GM21526 (cell line): ENCODE results near the gene APOL4.
"Not testable (repeated sequence)": the region's sequence is repeated elsewhere in the genome, so short reads cannot be mapped to it uniquely, and the experiment has no call there.

Source experiments
- ATAC-seq: cut with Tn5 transposase; IDR thresholded peaks from one replicate; pipeline ENCODE4 v1.9.1; 2021; ENCODE audit warnings: moderate library complexity; ENCODE audit not compliant: unreplicated experiment, low FRiP score

The APOL4 gene

DNA sequence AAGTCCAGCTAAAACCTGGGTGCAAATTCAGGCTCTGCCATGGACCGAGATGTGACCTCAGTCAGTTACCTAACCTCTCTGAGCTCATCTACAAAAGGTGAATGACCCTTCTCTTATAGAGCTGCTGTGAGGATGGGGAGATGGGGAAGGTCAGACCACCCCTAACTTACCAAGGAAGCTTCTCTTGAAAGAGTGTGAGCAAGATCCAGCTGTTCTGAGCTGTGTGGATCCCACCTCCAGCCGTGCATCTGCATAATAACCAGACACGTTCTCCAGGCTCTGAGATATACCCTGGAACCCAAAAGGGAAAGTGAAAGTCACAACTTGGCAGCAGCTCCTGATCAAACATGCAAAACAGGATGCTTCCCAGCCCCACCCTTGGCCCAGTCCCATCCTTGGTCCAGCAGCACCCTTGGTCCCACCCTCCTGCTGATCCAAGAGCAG is 41.1 kb downstream of the APOL4 start, which contains the start of gene APOL3:
Gene APOL3, minus strand, starts transcription at position 257 of the 444 bp plus-strand sequence. CDS start 11,700 bp downstream, outside the sequence.
- no peak for ATAC-seq

DNA sequence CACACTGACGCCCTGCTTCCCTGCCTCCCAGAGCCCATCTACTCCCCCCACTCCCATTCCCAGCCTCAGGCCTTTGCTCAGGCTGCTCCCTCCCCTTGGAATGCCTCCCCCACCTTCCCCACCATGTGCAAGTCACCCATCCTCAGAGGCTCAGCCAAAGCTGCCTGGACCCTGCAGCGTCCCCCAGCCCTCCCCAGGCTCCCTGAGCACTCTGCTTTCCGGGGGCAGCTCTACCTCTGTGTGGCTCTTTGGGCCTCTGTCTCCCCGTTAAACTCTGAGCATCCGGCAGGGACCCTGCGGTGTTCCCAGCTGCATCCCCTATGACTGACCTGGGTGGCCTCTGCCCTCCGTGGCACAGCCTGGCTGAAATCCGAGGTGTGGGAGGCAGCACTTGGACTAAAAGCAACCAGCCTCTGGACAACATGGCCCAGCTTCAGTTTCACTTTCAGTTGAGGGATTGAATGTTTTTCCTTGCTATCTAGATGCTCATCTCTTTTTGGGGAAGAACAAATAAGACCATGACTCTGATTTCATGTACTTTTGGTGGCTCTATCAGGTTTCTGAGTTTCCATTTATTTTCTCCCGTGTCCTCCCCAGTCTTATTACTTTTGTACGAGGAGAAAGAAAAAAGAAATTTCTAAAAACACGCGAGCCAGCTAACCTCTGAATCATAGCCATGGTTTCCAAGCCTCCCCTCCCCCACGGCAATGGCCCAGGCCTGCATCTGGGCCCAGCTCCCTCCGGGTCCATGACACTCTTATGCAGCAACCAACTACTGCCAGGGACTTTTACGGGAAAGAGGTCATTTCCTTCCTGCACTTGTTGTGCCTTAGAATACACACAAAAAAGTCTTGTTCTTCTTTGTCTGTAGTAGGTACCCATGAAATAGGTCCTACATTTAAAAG is 44.8 kb downstream of the APOL4 start:
- ATAC-seq: no peak

DNA sequence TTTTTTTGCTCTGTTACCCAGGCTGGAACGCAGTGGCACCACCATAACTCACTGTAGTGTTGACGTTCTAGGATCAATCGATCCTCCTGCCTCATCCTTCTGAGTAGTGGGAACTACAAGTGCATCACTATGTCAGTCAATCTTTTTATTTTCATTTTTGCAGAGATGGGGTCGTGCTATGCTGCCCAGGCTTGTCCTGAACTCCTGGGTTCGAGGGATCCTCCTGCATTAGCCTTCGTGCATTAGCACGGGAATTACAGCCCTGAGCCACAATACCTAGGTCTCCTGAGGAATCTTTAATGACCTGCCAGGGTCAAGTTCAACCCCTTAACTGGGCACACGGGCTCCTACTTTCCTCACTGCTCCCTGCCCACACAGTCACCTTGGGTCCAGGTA is 45.5 kb downstream of the APOL4 start:
- ATAC-seq: no peak

DNA sequence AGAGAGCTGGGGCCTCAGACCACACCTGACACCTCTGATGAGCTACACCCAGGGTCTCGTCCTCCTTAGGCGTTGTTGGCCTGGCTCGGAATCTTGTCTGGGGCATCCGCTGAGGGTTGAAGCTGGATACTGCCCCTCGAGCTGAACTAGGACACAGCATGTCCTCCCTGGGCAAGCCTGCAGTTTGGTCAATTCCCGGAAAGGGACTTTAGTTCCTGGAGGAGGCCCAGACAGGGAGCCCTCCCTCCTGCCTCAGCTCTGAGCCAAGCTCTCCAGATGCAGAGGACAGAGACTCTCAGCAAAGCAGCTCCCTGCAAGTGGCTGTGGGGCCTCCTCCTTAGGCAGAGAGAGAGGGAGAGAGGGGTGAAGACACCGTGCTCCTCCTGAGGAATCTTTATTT is 45.9 kb downstream of the APOL4 start:
- ATAC-seq: no peak

DNA sequence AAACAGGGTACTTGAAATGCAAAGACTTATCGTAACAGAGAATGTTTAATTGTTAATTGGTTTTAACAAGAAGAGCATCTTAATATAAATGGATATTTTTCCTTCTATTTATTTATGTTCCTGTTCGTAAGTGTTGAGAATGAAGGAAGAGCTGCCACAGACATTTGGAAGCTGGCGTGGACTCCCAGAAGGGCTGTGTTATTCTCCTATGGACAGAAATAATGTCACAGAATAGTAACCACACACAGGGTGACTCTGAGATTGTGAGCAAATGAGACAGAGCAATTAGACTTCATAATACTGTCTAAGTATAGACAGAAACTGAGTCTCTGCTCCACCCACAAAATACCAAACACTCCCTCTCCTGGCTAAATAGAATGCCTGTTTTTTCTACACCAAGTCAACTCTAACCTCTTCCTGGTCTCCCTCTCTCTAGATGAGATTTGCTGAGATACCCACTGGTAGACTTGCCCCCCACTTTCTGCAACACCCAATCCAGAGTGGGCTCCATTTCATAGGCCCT is 47.1 kb downstream of the APOL4 start:
- no peak for ATAC-seq

DNA sequence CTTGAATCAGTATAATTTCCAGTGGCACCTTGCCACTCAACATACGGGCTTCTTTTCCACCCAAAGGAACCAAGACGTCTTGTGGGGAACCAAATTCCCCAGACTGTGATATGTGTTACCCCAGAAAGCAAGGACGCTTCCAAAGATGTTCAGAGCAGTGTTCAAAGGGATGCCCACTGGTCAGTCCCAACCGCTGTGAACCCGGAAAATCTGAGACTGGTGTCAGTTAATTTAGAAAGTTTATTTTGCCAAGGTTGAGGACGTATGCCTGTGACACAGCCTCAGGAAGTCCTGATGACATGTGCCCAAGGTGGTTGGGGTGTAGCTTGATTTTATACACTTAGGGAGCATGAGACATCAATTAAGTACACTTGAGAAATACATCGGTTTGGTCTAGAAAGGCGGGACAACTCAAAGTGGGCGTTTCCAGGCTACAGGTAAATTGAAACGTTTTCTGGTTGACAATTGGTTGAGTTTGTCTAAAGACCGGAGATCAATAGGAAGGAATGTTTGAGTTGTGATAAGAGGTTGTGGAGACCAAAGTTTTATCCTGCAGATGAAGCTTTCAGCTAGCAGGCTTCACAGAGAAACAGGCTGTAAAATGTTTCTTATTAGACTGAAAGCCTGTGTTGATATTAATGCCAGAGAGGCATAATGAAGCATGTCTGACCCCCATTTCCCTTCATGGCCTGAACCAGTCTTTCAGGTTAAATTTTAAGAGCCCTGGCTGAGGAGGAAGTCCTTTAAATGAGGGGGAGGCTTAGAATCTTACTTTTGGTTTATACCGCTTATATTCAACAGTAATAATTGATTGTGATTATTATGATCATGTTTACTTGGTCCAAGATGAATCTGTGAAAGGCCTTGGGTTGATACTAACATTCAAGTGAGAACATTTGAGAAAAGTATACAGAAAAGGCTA is 47.8 kb downstream of the APOL4 start:
- no peak for ATAC-seq

DNA sequence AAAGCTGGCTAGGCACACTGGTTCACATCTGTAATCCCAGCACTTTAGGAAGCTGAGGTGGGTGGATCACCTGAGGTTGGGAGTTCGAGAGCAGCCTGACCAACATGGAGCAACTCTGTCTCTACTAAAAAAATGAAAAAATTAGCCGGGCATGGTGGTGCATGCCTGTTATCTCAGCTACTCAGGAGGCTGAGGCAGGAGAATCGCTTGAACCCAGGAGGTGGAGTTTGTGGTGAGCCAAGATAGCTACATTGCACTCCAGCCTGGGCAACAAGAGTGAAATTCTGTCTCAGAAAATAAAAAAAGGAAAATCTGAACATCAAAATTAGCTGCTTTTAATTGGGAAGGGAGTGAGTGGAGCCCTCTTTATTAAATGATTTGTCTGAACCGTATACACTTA is 48.8 kb downstream of the APOL4 start:
- ATAC-seq: not testable (repeated sequence)

DNA sequence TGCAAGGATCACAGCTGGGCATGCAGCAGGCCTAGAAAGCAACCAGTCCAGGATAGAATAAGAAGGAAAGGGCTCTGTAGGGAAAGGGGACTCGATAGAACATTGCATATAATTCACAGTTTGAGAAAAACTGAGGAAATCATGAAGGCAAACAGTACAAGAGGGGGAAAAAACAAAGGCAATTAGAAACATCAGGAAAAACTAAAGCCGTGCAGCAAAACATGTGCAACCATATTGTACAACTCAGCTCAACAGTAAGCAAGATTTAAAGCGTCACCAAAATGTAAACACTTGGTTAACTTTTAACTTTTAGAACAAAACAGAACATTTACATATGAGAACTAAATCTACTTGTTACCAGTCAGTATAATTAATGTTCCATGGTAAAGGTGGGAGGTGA is 49.5 kb downstream of the APOL4 start:
- no peak for ATAC-seq

DNA sequence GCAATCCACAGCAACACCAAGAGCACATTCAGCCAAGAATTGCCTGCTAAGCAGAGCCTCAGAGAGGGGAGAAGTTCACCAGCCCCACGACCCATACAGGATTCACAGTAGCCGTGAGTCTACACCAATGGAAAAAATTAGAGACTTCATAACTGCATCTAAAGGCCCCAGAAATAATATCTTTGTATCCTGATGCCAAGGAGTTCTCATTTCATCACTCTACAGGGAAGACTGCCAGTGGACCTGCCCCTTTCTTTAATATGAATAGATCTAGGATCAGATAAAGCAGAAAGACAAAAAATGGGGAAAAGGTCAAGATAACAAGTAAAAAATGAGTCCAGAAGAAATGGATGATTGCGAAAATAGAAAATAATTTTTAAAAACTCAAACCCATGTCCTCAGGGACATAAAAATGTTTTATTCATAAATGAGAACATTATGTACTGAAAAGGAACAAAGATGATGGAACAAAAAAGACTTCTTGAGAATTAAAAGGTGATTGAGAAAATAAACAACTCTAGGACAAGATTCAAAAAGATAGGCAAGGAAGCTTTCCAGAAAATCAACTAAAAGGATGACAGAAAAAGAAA is 50.5 kb downstream of the APOL4 start:
- no peak for ATAC-seq

DNA sequence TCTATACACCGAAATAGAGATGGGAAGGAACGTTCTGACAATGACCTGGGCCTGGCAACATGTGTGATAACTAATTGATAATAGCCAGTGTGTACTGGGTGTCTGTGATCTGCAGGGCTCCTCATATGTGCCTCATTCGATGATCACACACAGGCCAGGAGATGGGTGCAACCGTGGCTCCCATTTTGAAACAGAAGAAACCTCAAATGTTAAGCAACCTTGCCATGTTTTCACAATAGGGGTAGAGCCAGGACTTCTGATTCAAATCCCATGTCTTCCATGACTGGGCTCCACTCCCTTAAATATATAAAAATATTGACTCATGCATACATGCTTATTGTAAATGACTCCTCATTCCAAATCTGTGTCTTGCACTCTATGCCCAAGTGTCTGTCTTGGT is 52.2 kb downstream of the APOL4 start:
- no peak for ATAC-seq

DNA sequence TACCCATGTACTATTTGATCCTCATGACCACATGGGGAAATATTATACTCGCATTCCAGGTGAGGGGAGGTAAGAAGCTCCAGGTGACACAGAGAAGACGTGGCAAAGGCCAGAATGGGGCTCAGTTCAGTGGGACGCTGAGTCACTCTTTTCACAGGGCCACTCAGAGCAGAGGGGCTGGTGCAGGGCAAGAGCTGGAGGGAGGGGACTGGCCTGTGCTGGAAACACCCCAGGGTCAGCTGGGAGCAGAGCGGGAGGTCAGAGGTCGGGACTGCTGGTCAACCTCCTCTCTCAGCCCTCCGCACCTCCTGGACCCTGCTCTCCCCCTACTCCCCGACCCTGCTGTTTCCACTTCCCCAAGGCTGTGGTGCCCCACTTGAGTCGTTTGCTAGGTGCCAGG is 53.2 kb downstream of the APOL4 start:
- ATAC-seq: no peak

DNA sequence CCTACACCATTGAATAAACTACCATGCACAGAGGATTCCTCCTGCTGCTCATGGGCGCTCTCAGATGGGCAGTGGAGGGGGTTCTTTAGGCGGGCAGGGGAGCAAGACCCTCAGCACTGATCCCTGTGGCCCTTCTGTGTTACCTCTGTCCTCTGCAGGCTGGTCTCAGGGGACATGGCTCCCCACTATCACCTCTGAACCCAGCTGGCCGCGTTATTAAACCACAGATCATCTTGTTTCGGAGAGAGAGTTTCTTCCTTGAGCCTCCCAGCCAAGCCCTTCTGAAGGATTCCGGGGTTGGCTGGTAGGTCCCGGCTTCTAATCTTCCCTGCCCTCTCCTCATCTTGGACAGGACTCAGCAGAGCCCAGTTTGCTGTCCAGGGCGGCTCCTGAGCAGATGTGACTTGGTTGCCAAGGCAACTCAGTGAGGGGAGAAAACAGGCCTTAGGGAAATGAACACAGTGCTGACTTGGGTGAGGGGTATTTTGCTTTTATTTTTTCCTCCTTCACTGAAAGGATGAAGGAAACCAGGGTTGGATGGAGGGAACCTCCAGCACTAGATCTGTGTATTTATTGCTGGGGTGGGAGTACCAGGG is 54.3 kb downstream of the APOL4 start:
- ATAC-seq: no peak

DNA sequence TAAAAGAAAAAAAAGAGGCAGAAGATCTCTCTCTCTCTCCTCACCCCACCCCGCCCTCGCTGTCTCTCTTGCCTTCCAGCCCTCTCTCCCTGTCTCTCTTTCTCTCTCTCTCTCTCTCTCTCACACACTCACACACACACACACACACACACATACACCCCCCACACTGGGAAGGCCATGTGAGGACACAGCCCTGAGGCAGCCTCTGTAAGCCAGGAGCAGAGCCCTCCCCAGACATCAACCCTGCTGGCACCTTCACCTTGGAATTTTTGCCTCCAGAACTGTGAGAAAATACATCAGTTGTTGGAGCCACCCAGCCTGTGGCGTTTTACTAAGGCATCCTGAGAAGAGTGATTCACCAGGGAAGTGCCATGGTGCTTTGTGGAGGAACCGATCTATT is 55.7 kb downstream of the APOL4 start:
- ATAC-seq: no peak

DNA sequence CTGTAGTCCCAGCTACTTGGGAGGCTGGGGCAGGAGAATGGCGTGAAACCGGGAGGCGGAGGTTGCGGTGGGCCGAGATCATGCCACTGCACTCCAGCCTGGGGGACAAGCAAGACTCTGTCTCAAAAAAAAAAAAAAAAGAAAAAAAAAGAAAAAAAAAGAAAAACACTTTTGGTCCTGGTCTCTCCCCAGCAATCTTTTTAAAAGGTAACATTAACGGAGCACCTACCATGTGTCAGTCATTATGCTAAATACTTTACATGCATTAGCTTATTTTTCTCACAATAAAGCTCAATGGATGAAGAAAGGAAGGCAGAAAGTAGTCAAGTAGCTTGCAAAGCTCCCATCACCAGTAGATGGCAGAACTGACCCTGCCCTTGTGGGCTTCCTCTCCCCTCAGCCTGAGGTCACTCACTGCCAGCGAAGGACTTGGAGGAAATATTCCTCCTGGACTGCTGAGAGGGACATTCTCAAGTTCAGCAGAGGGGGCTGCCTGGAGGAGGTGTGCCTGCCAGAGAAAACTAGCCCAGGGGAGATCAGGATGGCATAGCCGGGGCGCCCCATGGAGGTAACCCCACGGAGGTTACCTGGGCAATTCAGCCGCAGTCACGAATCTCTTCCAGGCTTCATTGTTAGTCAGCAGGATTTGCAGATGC is 56.6 kb downstream of the APOL4 start:
- ATAC-seq: no peak

DNA sequence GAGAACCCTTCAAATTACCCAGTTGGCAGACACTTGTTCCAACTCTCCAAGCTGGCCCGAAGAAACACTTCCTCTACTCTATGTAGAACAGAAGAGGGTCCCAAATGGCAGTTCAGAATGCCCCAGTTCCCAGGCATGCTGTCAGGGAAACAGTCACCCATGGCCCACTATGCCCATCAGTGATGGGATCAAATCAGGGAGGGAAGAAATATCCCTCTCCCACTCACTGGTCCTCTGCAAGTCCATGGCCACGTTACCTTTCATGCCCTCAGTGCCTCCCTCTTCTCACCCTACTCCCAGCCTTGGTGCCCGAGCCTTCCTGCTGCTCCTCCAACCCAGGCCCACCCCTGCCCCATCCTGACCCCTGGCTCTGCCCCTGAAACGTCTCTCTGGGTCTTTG is 57.7 kb downstream of the APOL4 start:
- ATAC-seq: no peak

DNA sequence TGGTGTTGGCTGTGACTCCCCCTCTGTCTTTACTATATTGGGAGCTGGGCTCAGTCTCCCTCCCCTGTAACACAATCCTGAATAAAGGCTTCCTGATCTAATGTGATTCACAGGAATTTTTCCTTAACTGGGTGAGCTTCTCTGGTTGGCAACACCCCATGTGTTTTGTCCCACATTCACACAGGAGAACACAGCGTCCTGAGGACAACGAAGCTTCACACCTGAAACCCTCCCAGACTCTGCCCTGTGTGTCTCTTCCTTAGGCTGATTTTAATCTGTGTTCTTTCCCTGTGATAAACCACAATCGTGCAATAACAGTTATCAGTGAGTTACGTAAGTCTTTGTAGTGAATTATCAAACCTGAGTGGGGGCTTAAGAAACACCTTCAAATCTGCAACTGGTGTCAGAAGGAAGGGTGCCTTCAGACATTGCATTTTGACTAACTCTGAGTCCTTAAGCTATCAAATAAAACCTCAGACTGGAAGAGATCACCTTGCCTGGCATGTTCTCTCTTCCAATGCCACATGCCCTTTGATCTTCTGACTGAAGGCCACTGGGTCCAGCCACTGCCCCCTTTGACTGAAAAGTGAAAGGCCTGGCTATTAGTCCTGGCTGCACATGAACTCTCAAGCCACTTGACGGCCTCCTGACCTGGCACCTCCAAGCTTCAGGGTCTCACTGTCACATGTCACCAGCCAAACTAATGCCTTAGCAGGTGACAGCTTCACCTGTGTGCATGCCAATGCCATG is 58.4 kb downstream of the APOL4 start:
- ATAC-seq: no peak

DNA sequence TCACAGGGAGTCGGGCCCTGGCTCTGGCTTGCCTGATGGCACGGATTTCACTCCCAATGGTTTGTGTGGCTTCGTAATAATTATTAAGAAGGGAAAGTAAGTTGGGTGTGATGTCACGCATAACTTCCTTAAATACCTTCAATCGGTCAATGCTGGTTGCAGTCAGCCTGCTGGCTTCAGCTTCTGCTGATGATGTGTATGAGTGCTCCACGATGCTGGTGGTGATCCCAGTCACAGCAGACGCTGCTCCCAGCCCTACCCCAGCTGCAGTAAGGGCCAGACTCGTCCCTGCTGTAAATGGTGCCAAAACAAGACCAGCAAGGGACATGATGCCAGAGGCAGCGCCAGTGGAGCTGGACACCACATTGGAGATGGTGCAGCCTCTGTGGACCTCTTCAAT is 60.1 kb downstream of the APOL4 start:
- no peak for ATAC-seq
